Endothelial cell of umbilical vein (primary cell): ENCODE data around the gene OR6B3. TPM values are rescaled to one million over a fixed set of nuclear protein-coding genes. Genes with fewer than 3 reads are reported as not detected.
A peak's percentile ranks its signal among the peaks of the same experiment; 100 is the strongest.

Source experiments
- BruUV-seq: library from RNA; stranded (reverse); fragments of 400-500 nt; replicated peaks from 2 replicates; lab custom pipeline; 2021; lab: Mats Ljungman, UMichigan
- CTCF ChIA-PET: fragments of 300-600, 350-600 bp; sonication (Branson Sonifier 250); formaldehyde crosslinking; loops from one replicate; lab custom pipeline; 2021; ENCODE audit warnings: antibody characterized with exemption, inconsistent platforms; lab: Charles Lee
- POLR2A ChIA-PET: fragments of 300-600, 350-600 bp; sonication (Branson Sonifier 250); formaldehyde crosslinking; loops from one replicate; lab custom pipeline; 2021; ENCODE audit warnings: antibody characterized with exemption, inconsistent platforms; lab: Charles Lee
- DNase-seq: peaks from one replicate; pipeline ENCODE4 v3.0.0-alpha.2; 2011; ENCODE audit warnings: low read depth, low spot score
- FAIRE-seq: peaks from 2 replicates; lab custom pipeline; 2011; peaks lifted over from hg19 to GRCh38; lab: Jason Lieb, UNC
- H2AFZ ChIP-seq: 2 replicates; pipeline ENCODE4 v1.6.0; 2012; ENCODE audit warnings: low read depth, low read length, control low read depth, inconsistent platforms
- H3K27ac ChIP-seq: 2 replicates; pipeline ENCODE4 v1.5.1; 2011; ENCODE audit warnings: low read depth, mild to moderate bottlenecking, control low read depth, low read length, moderate library complexity; ENCODE audit not compliant: insufficient read depth
- H3K27me3 ChIP-seq, 2 experiments: 2 replicates each; pipeline versions ENCODE4 v1.6.0 to v1.6.1; 2011; ENCODE audit warnings: low read length in 2 of 2, mixed read lengths in 1 of 2; ENCODE audit not compliant: control insufficient read depth in 2 of 2, insufficient read depth in 2 of 2
- H3K36me3 ChIP-seq, 2 experiments: 2 replicates in 1 of 2; 3 replicates in 1 of 2; pipeline ENCODE4 v1.5.1; 2011; ENCODE audit warnings: low read length in 2 of 2, mild to moderate bottlenecking in 1 of 2, moderate library complexity in 1 of 2; ENCODE audit not compliant: control insufficient read depth in 2 of 2, insufficient read depth in 2 of 2; ENCODE audit errors: extremely low read depth in 1 of 2
- H3K4me1 ChIP-seq: 3 replicates; pipeline ENCODE4 v1.5.1; 2011; ENCODE audit warnings: mild to moderate bottlenecking, low read length; ENCODE audit not compliant: control insufficient read depth, insufficient read depth; ENCODE audit errors: extremely low read depth
- H3K4me2 ChIP-seq: 2 replicates; pipeline ENCODE4 v1.6.1; 2011; ENCODE audit warnings: low read length, control low read depth, mixed read lengths; ENCODE audit not compliant: insufficient read depth
- H3K4me3 ChIP-seq, 3 experiments: fragments of 200-600 bp in 1 of 3; sonication (generic), shearing (Covaris generic) in 1 of 3; replicated peaks in 1 of 3; 2 replicates each; pipeline ENCODE4 v1.5.1; 2011 to 2016; ENCODE audit warnings: control low read depth in 3 of 3, low read length in 3 of 3, mild to moderate bottlenecking in 2 of 3, inconsistent platforms in 1 of 3, low read depth in 1 of 3, moderate library complexity in 1 of 3; ENCODE audit not compliant: insufficient read depth in 1 of 3
- H3K79me2 ChIP-seq: 2 replicates; pipeline ENCODE4 v1.6.0; 2012; ENCODE audit warnings: low read length, inconsistent platforms; ENCODE audit not compliant: control insufficient read depth, insufficient read depth
- H3K9ac ChIP-seq: replicated peaks from 2 replicates; pipeline ENCODE3; 2011; ENCODE audit warnings: low read length, control low read depth; ENCODE audit not compliant: insufficient read depth; ENCODE audit errors: extremely low read depth
- H3K9me1 ChIP-seq: replicated peaks from 3 replicates; pipeline ENCODE4 v1.6.0; 2011; ENCODE audit warnings: mild to moderate bottlenecking, low read length; ENCODE audit not compliant: control insufficient read depth, insufficient read depth; ENCODE audit errors: extremely low read depth
- H3K9me3 ChIP-seq: replicated peaks from 2 replicates; pipeline ENCODE4 v1.5.1; 2012; ENCODE audit warnings: low read length, inconsistent platforms; ENCODE audit not compliant: control insufficient read depth, insufficient read depth
- H4K20me1 ChIP-seq: replicated peaks from 2 replicates; pipeline ENCODE3; 2011; ENCODE audit warnings: mild to moderate bottlenecking, low read length; ENCODE audit not compliant: control insufficient read depth, insufficient read depth; ENCODE audit errors: extremely low read depth
- CTCF ChIP-seq, 2 donors: IDR thresholded peaks; 1 replicate in 1 of 2; 2 replicates in 1 of 2; pipeline ENCODE4 v1.5.1; 2011; ENCODE audit warnings: low read length in 2 of 2, mild to moderate bottlenecking in 2 of 2, moderate library complexity in 2 of 2, control low read depth in 1 of 2, inconsistent platforms in 1 of 2, low read depth in 1 of 2; ENCODE audit not compliant: insufficient read depth in 1 of 2; ENCODE audit errors: extremely low read depth in 1 of 2
- EZH2 ChIP-seq: IDR thresholded peaks from 2 replicates; pipeline ENCODE4 v1.6.1; 2012; ENCODE audit warnings: borderline replicate concordance, low read depth, mild to moderate bottlenecking, moderate library complexity, low read length, inconsistent platforms; ENCODE audit not compliant: severe bottlenecking
- FOS ChIP-seq: IDR thresholded peaks from 2 replicates; pipeline ENCODE4 v1.6.1; 2011; ENCODE audit warnings: mild to moderate bottlenecking, low read length, moderate library complexity, borderline replicate concordance; ENCODE audit not compliant: insufficient read depth
- JUN ChIP-seq: IDR thresholded peaks from 2 replicates; pipeline ENCODE4 v1.6.1; 2011; ENCODE audit warnings: borderline replicate concordance, low read depth; ENCODE audit not compliant: insufficient read length, insufficient read depth
- MAX ChIP-seq: IDR thresholded peaks from 2 replicates; pipeline ENCODE4 v1.6.1; 2011; ENCODE audit not compliant: insufficient read depth, insufficient read length
- MYC ChIP-seq: IDR thresholded peaks from one replicate; pipeline ENCODE4 v1.6.1; 2011; ENCODE audit warnings: mild to moderate bottlenecking, low read depth, low read length
- POLR2A ChIP-seq: IDR thresholded peaks from 2 replicates; pipeline ENCODE4 v1.6.1; 2012; ENCODE audit warnings: low read depth, mild to moderate bottlenecking, control low read depth, low read length
- POLR2AphosphoS5 ChIP-seq: IDR thresholded peaks from 2 replicates; pipeline ENCODE4 v1.6.1; 2012; ENCODE audit warnings: low read depth, mild to moderate bottlenecking, control low read depth, low read length, moderate library complexity; ENCODE audit not compliant: insufficient read depth
- dilution Hi-C: fragments of 300-500 bp; cut with MboI; formaldehyde crosslinking; loops from one replicate; pipeline ENCODE4 v1.15.0; 2019; ENCODE audit warnings: low sequenced_read_pairs; ENCODE audit not compliant: extremely low pct_ligation_motif_present
- intact Hi-C: fragments of 100-400 bp; cut with micrococcal nuclease; formaldehyde crosslinking; loops from one replicate; pipeline ENCODE4 v1.10.0; 2022
- polyA plus RNA-seq, 4 experiments: library from polyadenylated mRNA; depleted of rRNA in 3 of 4; stranded (reverse) in 3 of 4; unstranded in 1 of 4; fragments of >200 nt; gene quantifications; 2 replicates each; pipeline versions ENCODE4 v1.2.1 to v1.2.3, GENCODE V29; 2011 to 2012; ENCODE audit warnings: missing spikeins in 1 of 4
- total RNA-seq: library from RNA; stranded (reverse); gene quantifications from 2 replicates; pipeline ENCODE4 v1.2.3, GENCODE V29; 2021

The OR6B3 gene
- total and polyA plus RNA-seq, 2 donors (not counting 3 experiments of a cell fraction or from before 2014, with no cell fraction given): not detected

DNA sequence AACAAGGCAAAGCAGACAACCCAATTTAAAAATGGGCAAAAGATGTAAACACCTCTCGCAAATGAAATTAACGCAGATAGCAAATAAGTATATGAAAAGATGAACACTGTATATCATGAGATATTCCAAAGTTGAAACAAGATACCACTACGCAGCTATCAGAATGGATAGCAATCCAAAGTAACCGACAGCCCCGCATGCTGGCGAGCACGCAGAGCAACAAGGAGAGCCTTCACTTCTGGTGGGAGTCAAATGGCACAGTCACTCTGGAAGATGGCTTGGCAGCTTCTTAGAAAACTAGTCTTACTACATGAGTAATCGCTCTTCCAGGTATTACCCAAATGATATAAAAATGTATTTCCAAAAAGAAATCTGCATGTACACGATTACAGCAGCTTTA lies 29.5 kb downstream of the OR6B3 start:
- no peaks in the 10 kb centered on the region for H4K20me1 ChIP-seq
- H3K9me1 ChIP-seq: no peaks in the 10 kb centered on the region
- dilution Hi-C loops (no loop called here), intact Hi-C loops (loop anchor here (5.0 kb wide), 1 partner anchor 539 kb away; the partner anchor contains the start of gene DUSP28)
- H3K9me3 ChIP-seq: no peaks in the 10 kb centered on the region
- BruUV-seq: TSS peak; percentile 44
- no peak for DNase-seq
- peaks cover 10 to 14% of the 10 kb centered on the region in 2 experiments for H3K36me3 ChIP-seq
- ChIA-PET POLR2A (no interaction called here), CTCF (interaction anchor here (1.7 kb wide), 1 partner anchor 15 kb away, joined by 4 read pairs; no protein-coding TSS in a partner anchor)
- no peak for TF ChIP-seq POLR2A
- no peak for TF ChIP-seq MYC
- no peak for TF ChIP-seq CTCF (IDR thresholded peaks at IDR 0.05; ENCODE audit: extremely low read depth in 1 of 2, insufficient read depth in 1 of 2, low read depth in 1 of 2, low read length in 2 of 2)
- TF ChIP-seq JUN: no peak
- no peak for TF ChIP-seq EZH2
- TF ChIP-seq FOS: no peak
- no peak for TF ChIP-seq MAX
- TF ChIP-seq POLR2AphosphoS5: no peak
- H3K79me2 ChIP-seq: peaks cover 40% of the 10 kb centered on the region
- peaks cover 10% of the 10 kb centered on the region for H3K4me1 ChIP-seq
- H3K4me2 ChIP-seq: peak overlapping the region; percentile 95
- H2AFZ ChIP-seq: no peak overlapping the region
- no peak overlapping the region for H3K27ac ChIP-seq
- H3K9ac ChIP-seq: no peak overlapping the region
- peaks cover 0 to 3% of the 10 kb centered on the region in 2 experiments for H3K27me3 ChIP-seq
- FAIRE-seq: no peak
- peak overlapping the region in 1 of 3 experiments; percentile 96 for H3K4me3 ChIP-seq
